K562 (cell line): ENCODE data around the gene HMCN2. TPM values are rescaled to one million over a fixed set of nuclear protein-coding genes. Genes with fewer than 3 reads are reported as not detected.
A peak's percentile ranks its signal among the peaks of the same experiment; 100 is the strongest.

Source experiments
- ATAC-seq: fragments of 200-7000 bp; cut with Tn5 transposase; 3 replicates; pipeline ENCODE4 v1.9.1; 2020; ENCODE audit warnings: moderate library complexity
- BruUV-seq: library from RNA; stranded (reverse); fragments of 400-500 nt; replicated peaks from 2 replicates; lab custom pipeline; 2021; lab: Mats Ljungman, UMichigan
- CTCF ChIA-PET: fragments of 300-600 bp; formaldehyde crosslinking; extraction: SDS; loops from one replicate; lab custom pipeline; 2021; ENCODE audit warnings: low intra/inter-chr PET ratio; lab: Yijun Ruan, JAX
- POLR2A ChIA-PET: fragments of 300-600, 350-650 bp; sonication (Branson Sonifier 250); formaldehyde crosslinking; extraction: SDS; loops from one replicate; lab custom pipeline; 2021; ENCODE audit warnings: antibody characterized with exemption, inconsistent platforms; lab: Yijun Ruan, JAX
- DNase-seq, 4 experiments: peaks; one replicate each; pipeline versions ENCODE4 v3.0.0 to v3.0.0-alpha.2; 2011 to 2018; ENCODE audit warnings: low spot score in 3 of 4, mixed read lengths in 3 of 4; ENCODE audit errors: extremely low read depth in 1 of 4
- FAIRE-seq: peaks from 2 replicates; lab custom pipeline; 2011; peaks lifted over from hg19 to GRCh38; lab: Jason Lieb, UNC
- H2AFZ ChIP-seq: 2 replicates; pipeline ENCODE4 v1.6.0; 2011; ENCODE audit warnings: low read depth, low read length, control low read depth, inconsistent platforms
- H3K27ac ChIP-seq: fragments of 200-600 bp; 3 replicates; pipeline ENCODE4 v1.8.0; 2011; ENCODE audit warnings: low read depth, mild to moderate bottlenecking, control low read depth, inconsistent platforms, low read length, moderate library complexity, mixed read lengths; ENCODE audit errors: extremely low read depth
- H3K27me3 ChIP-seq, 2 experiments: fragments of 300-600 bp in 1 of 2; 2 replicates in 1 of 2; 3 replicates in 1 of 2; pipeline versions ENCODE4 v1.6.0 to v1.8.0; 2011; ENCODE audit warnings: inconsistent platforms in 2 of 2, low read length in 2 of 2, mild to moderate bottlenecking in 1 of 2, mixed read lengths in 1 of 2, moderate library complexity in 1 of 2; ENCODE audit not compliant: control insufficient read depth in 2 of 2, insufficient read depth in 2 of 2
- H3K36me3 ChIP-seq: fragments of 300-600 bp; 3 replicates; pipeline ENCODE4 v1.8.0; 2011; ENCODE audit warnings: mild to moderate bottlenecking, low read length, inconsistent platforms; ENCODE audit not compliant: control insufficient read depth, insufficient read depth
- H3K4me1 ChIP-seq, 2 experiments: fragments of 200-600 bp in 1 of 2; replicated peaks in 1 of 2; 2 replicates in 1 of 2; 3 replicates in 1 of 2; pipeline versions ENCODE4 v1.5.1 to v1.8.0; 2011; ENCODE audit warnings: inconsistent platforms in 2 of 2, low read length in 2 of 2, mild to moderate bottlenecking in 1 of 2, mixed read lengths in 1 of 2, moderate library complexity in 1 of 2; ENCODE audit not compliant: control insufficient read depth in 2 of 2, insufficient read depth in 2 of 2
- H3K4me2 ChIP-seq: 2 replicates; pipeline ENCODE4 v1.6.1; 2011; ENCODE audit warnings: low read length, control low read depth, inconsistent platforms, mixed read lengths; ENCODE audit not compliant: insufficient read depth
- H3K4me3 ChIP-seq: fragments of 200-600 bp; sonication (generic), shearing (Covaris generic); 2 replicates; pipeline ENCODE4 v1.5.1; 2016; ENCODE audit warnings: control low read depth, inconsistent platforms
- H3K79me2 ChIP-seq: fragments of 200-600 bp; 3 replicates; pipeline ENCODE4 v1.8.0; 2011; ENCODE audit warnings: low read length, inconsistent platforms; ENCODE audit not compliant: control insufficient read depth, insufficient read depth
- H3K9ac ChIP-seq, 2 experiments: 2 replicates each; pipeline versions ENCODE4 v1.6.0 to v1.6.1; 2011; ENCODE audit warnings: low read depth in 2 of 2, low read length in 2 of 2, control low read depth in 1 of 2, inconsistent platforms in 1 of 2, mild to moderate bottlenecking in 1 of 2, mixed read lengths in 1 of 2; ENCODE audit not compliant: insufficient read depth in 1 of 2
- H3K9me1 ChIP-seq: one replicate; pipeline ENCODE4 v1.6.0; 2011; ENCODE audit warnings: inconsistent platforms, mild to moderate bottlenecking, low read length, moderate library complexity; ENCODE audit not compliant: control insufficient read depth, insufficient read depth
- H3K9me3 ChIP-seq: replicated peaks from 2 replicates; pipeline ENCODE4 v1.5.1; 2011; ENCODE audit warnings: low read depth, low read length, inconsistent platforms; ENCODE audit not compliant: control insufficient read depth, insufficient read depth
- H4K20me1 ChIP-seq: replicated peaks from 2 replicates; pipeline ENCODE4 v1.6.1; 2011; ENCODE audit warnings: low read length, inconsistent platforms, mixed read lengths; ENCODE audit not compliant: control insufficient read depth, insufficient read depth
- CBX2 ChIP-seq: fragments of 200-600 bp; sonication (generic); IDR thresholded peaks from one replicate; pipeline ENCODE4 v1.6.1; 2012; ENCODE audit warnings: mild to moderate bottlenecking, low read length, inconsistent platforms; ENCODE audit not compliant: insufficient read depth, poor library complexity, severe bottlenecking
- CBX8 ChIP-seq: fragments of 200-600 bp; sonication (generic); IDR thresholded peaks from 2 replicates; pipeline ENCODE4 v1.6.1; 2012; ENCODE audit warnings: borderline replicate concordance, mixed run types, low read depth, mild to moderate bottlenecking, moderate library complexity, mixed read lengths, low read length, control low read depth, inconsistent platforms; ENCODE audit not compliant: poor library complexity, severe bottlenecking; ENCODE audit errors: extremely low read depth
- CHD4 ChIP-seq: fragments of 200-600 bp; sonication (generic); IDR thresholded peaks from 3 replicates; pipeline ENCODE4 v1.6.1; 2012; ENCODE audit warnings: low read depth, mild to moderate bottlenecking, mixed read lengths, low read length, inconsistent platforms; ENCODE audit not compliant: insufficient read depth, insufficient replicate concordance, poor library complexity, severe bottlenecking
- NFIC ChIP-seq: fragments of 450-650 bp; IDR thresholded peaks from 2 replicates; pipeline ENCODE4 v1.6.1; 2017; ENCODE audit warnings: mild to moderate bottlenecking, inconsistent platforms
- ZNF561 ChIP-seq: fragments of 450-650 bp; formaldehyde crosslinking; conservative IDR thresholded peaks from 2 replicates; pipeline ENCODE4 v1.4.0; 2020; ENCODE audit warnings: mild to moderate bottlenecking, moderate library complexity
- WGBS: fragments of 100-300 bp; shearing (Covaris generic); methylation state at CpG from one replicate; pipeline ENCODE4 v1.1.6; 2016; ENCODE audit warnings: low coverage, mixed read lengths; ENCODE audit not compliant: insufficient coverage; ENCODE audit errors: missing lambda C conversion rate; 5-methylcytosine and 5-hydroxymethylcytosine counted together
- in situ Hi-C: fragments of 300-500 bp; cut with MboI; formaldehyde crosslinking; loops from 4 replicates; pipeline ENCODE4 v1.15.0; 2018; ENCODE audit warnings: inconsistent platforms, mixed read lengths
- intact Hi-C: fragments of 100-400 bp; cut with micrococcal nuclease; formaldehyde crosslinking; loops from 2 replicates; pipeline ENCODE4 v1.14.2; 2022
- polyA plus RNA-seq, 8 experiments: library from polyadenylated mRNA; depleted of rRNA in 4 of 8; stranded (reverse) in 5 of 8; unstranded in 3 of 8; fragments of >200 nt; fragmentation: Nextera tagmentation in 2 of 8; fragmentation: Illumina TruSeq in 1 of 8; extraction: Ambion mirVana in 2 of 8; extraction: Trizol in 1 of 8; gene quantifications; 2 replicates each; pipeline versions ENCODE4 v1.2.1 to v1.2.3, GENCODE V29; 2011 to 2014; ENCODE audit warnings: inconsistent platforms in 1 of 8, missing spikeins in 1 of 8
- total RNA-seq, 7 experiments: library from RNA; depleted of rRNA in 6 of 7; stranded (reverse); fragments of >200 nt in 6 of 7; fragmentation: Illumina TruSeq in 2 of 7; extraction: Trizol in 2 of 7; gene quantifications; 2 replicates each; pipeline versions ENCODE4 v1.2.1 to v1.2.3, GENCODE V29; 2011 to 2021; ENCODE audit warnings: low replicate concordance in 1 of 7

HMCN2 gene
- total and polyA plus RNA-seq, 9 of the 15 experiments (the other 6 are each of a cell fraction or from before 2014, with no cell fraction given), result 0.01 TPM; not detected in 8

DNA sequence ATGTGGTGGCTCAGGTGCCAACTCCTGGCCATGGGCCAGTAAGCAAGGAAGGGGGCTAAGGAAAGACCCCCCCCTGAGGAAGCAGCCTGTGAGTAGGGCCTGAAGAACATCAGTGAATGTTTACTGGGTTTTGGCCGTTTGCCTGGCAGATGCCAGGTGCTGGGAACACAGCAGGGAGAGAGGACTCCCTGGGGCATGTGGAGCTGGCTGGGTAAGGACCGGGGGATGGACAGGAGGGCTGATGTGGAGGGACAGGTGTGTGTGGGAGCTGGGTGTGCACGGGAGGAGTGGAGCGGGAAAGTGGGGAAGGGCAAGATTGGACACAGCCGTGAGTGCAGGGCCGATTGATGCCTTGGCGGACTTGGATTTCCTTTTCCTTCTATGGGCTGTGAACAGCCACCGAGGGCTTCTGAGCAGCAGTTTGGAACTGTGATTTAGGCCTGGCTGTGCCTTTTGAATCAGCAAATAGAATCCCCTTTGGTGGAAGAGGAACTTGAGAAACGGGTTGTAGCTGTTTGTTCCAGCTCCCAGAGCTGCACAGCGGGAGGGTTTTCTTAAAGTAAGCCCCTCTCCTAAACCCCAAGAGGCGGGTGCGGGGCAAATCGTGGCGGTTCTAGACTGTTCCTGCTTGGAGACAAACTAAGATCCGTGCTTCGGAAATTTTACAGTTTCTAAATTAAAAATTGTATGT, 3.1 kb downstream of the HMCN2 start:
- DNase-seq, result no peak
- peaks cover 0 to 15% of the 10 kb centered on the region in 2 experiments; a peak in 2 of 5 replicates for H3K4me1 ChIP-seq
- no peak overlapping the region for H3K4me3 ChIP-seq
- no TSS peak for BruUV-seq
- peaks cover 2% of the 10 kb centered on the region for H4K20me1 ChIP-seq
- ChIA-PET CTCF (no interaction called here), POLR2A (interaction anchor here (0.6 kb wide), 1 partner anchor 391 kb away, joined by 4 read pairs; no protein-coding TSS in a partner anchor)
- no peaks in the 10 kb centered on the region for H3K79me2 ChIP-seq
- TF ChIP-seq CHD4 (no peak), NFIC (peak; percentile 21; the same call in 1 of the 2 replicates)
- 0 out of 4 replicates have a peak overlapping the region, but pooled peaks of 1 of the 2 experiments have one; percentile 7 for H3K9ac ChIP-seq
- H2AFZ ChIP-seq, result no peak overlapping the region
- under 1% methylated on average over 16 of the region's 16 CpGs for WGBS
- H3K36me3 ChIP-seq, result no peaks in the 10 kb centered on the region
- H3K27ac ChIP-seq, result no peak overlapping the region
- intact Hi-C loops (no loop called here), in situ Hi-C loops (no loop called here)
- H3K27me3 ChIP-seq, result peaks cover 40 to 68% of the 10 kb centered on the region in 2 experiments
- no peaks in the 10 kb centered on the region for H3K9me3 ChIP-seq
- no peak for FAIRE-seq
- peak; percentile 38; the same call in 1 of the 3 replicates for ATAC-seq
- H3K9me1 ChIP-seq, result no peaks in the 10 kb centered on the region
- H3K4me2 ChIP-seq, result no peak overlapping the region

DNA sequence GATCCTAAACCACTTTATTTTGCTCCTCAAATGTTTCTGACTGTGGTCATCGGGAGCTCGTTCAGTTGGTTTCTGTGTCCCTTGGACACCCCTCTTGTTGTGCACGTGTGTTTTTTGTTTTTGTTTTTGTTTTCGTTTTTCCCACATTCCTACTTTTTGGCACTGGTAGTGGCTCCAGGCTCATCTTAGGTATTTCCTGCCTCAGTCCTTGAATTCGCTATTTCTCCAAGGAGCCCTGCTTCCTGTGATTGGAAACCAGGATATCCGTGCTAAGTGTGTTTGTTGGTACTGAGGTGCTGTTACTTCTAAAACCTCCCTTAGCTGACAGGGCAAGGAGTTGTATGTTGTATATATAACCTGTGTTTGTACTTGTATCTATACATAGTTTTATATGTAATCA, 5.9 kb downstream of the HMCN2 start:
- H3K4me1 ChIP-seq, result peaks cover 0 to 3% of the 10 kb centered on the region in 2 experiments; a peak in 1 of 5 replicates
- CTCF ChIA-PET, result no interaction called here
- no peak for TF ChIP-seq ZNF561 (CRISPR knock-in tag)
- TF ChIP-seq CBX8, result peak; percentile 91
- TF ChIP-seq CBX2, result peak; percentile 86
- H3K4me3 ChIP-seq, result no peak overlapping the region
- POLR2A ChIA-PET, result interaction anchor here (1.4 kb wide), 1 partner anchor 12 kb away, joined by 3 read pairs; no protein-coding TSS in a partner anchor
- intact Hi-C loops, result no loop called here
- H3K27me3 ChIP-seq, result peaks cover 20 to 56% of the 10 kb centered on the region in 2 experiments
- no peak for ATAC-seq
- H3K27ac ChIP-seq, result no peak overlapping the region
- no peaks in the 10 kb centered on the region for H3K9me1 ChIP-seq
- no peaks in the 10 kb centered on the region for H3K79me2 ChIP-seq
- 1% methylated on average over 6 of the region's 6 CpGs for WGBS
- no peak overlapping the region for H3K4me2 ChIP-seq
- H4K20me1 ChIP-seq, result no peaks in the 10 kb centered on the region; the same call in 1 of the 2 replicates
- no peak for DNase-seq
- in situ Hi-C loops, result no loop called here
- H3K9me3 ChIP-seq, result no peaks in the 10 kb centered on the region
- BruUV-seq, result no TSS peak
- no peak overlapping the region for H2AFZ ChIP-seq
- no peak overlapping the region for H3K9ac ChIP-seq
- no peaks in the 10 kb centered on the region for H3K36me3 ChIP-seq
- no peak for FAIRE-seq
